Gastroesophageal sphincter (tissue), 4 donors: ENCODE data around the gene GK. TPM values are rescaled to one million over a fixed set of nuclear protein-coding genes. Genes with fewer than 3 reads are reported as not detected.

Experiments
- ATAC-seq: fragments of 150-250 bp; one replicate; pipeline ENCODE4 v1.9.1; 2016; ENCODE audit warnings: mild to moderate bottlenecking, moderate library complexity
- H3K27ac ChIP-seq, 4 donors: fragments of 200-600 bp; sonication (generic) in 3 of 4; 1 replicate in 3 of 4; 2 replicates in 1 of 4; pipeline ENCODE4 v1.5.1; 2016 to 2019
- H3K27me3 ChIP-seq: fragments of 200-600 bp; sonication (generic); one replicate; pipeline ENCODE4 v1.5.1; 2019
- H3K36me3 ChIP-seq, 2 donors: fragments of 200-600 bp; sonication (generic); one replicate each; pipeline ENCODE4 v1.5.1; 2019; ENCODE audit warnings: control low read depth in 1 of 2
- H3K4me1 ChIP-seq, 3 donors: fragments of 200-600 bp; sonication (generic); 1 replicate in 2 of 3; 2 replicates in 1 of 3; pipeline ENCODE4 v1.5.1; 2016 to 2019; ENCODE audit warnings: control low read depth in 2 of 3
- H3K4me3 ChIP-seq, 2 donors: fragments of 200-600 bp; sonication (generic); one replicate each; pipeline ENCODE4 v1.5.1; 2019; ENCODE audit warnings: mild to moderate bottlenecking in 1 of 2, moderate library complexity in 1 of 2
- H3K9me3 ChIP-seq, 3 donors: fragments of 200-600 bp; sonication (generic); one replicate each; pipeline ENCODE4 v1.5.1; 2017 to 2019; ENCODE audit warnings: control low read depth in 2 of 3
- EP300 ChIP-seq: sonication (generic); formaldehyde crosslinking; IDR thresholded peaks from one replicate; pipeline ENCODE4 v1.6.1; 2017; ENCODE audit warnings: antibody characterized with exemption, mild to moderate bottlenecking
- POLR2A ChIP-seq, 2 donors: fragments of 450-650 bp; IDR thresholded peaks; one replicate each; pipeline ENCODE4 v1.6.1; 2017; ENCODE audit warnings: antibody characterized with exemption in 2 of 2, mild to moderate bottlenecking in 2 of 2, moderate library complexity in 1 of 2
- POLR2AphosphoS5 ChIP-seq: sonication (generic); formaldehyde crosslinking; IDR thresholded peaks from one replicate; pipeline ENCODE4 v1.6.1; 2017; ENCODE audit warnings: antibody characterized with exemption
- WGBS, 2 donors: methylation state at CpG; one replicate each; pipeline ENCODE4 v1.1.5; 2018; ENCODE audit warnings: low coverage in 1 of 2; 5-methylcytosine and 5-hydroxymethylcytosine counted together
- total RNA-seq, 4 donors: library from RNA; depleted of rRNA; stranded (reverse); fragments of >200 nt; gene quantifications; one replicate each; pipeline ENCODE4 v1.1.0, GENCODE V29; 2016
- TF ChIP-seq, protein P1 (sequence below), 4 experiments: fragments of 200-600 bp in 2 of 4; fragments of 450-650 bp in 2 of 4; sonication (generic) in 1 of 4; IDR thresholded peaks; one replicate each; pipeline ENCODE4 v1.5.1; 2017 to 2019; ENCODE audit warnings: antibody characterized with exemption in 4 of 4, mild to moderate bottlenecking in 2 of 4, moderate library complexity in 2 of 4

GK gene
- total RNA-seq, 4 donors from 2014 or later = 3.4 to 9.6 (median 5.6) TPM

DNA sequence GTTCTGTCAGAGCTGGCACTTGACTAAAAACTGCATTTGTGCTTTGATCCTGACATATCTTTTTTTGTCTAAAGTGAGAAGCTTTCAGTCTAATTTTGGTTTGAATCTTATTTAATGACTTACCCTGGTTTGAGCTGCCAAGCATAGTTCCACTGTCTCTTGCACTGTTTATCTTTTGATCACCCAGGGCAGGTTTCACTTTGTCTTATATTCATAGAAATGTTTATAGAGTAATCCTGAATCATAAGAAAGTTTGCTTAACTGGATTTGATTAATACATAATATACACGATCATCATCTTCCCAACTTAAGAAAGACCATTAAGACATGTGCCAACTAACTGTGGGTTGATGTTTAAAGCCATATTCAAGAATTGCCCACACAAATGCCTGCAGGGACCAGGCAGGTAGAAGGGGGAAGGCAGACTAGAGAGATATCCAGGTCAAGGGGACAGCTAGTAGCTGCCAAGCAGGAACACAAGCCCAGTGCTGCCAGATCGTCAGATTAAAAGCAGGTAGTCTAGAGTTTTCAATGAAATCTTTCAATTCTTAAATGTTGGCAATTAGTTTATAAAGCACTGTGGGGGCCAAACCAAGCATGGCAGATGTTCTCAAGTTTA is 1.9 kb downstream of the GK start:
- Histone ChIP-seq H3K27ac (no peak overlapping the region), H3K4me1 (peaks cover 0 to 20% (median 0%) of the 10 kb centered on the region in 3 donors), H3K4me3 (no peak overlapping the region), H3K27me3 (no peaks in the 10 kb centered on the region), H3K9me3 (no peaks in the 10 kb centered on the region), H3K36me3 (no peaks in the 10 kb centered on the region)
- TF ChIP-seq, protein P1, sequence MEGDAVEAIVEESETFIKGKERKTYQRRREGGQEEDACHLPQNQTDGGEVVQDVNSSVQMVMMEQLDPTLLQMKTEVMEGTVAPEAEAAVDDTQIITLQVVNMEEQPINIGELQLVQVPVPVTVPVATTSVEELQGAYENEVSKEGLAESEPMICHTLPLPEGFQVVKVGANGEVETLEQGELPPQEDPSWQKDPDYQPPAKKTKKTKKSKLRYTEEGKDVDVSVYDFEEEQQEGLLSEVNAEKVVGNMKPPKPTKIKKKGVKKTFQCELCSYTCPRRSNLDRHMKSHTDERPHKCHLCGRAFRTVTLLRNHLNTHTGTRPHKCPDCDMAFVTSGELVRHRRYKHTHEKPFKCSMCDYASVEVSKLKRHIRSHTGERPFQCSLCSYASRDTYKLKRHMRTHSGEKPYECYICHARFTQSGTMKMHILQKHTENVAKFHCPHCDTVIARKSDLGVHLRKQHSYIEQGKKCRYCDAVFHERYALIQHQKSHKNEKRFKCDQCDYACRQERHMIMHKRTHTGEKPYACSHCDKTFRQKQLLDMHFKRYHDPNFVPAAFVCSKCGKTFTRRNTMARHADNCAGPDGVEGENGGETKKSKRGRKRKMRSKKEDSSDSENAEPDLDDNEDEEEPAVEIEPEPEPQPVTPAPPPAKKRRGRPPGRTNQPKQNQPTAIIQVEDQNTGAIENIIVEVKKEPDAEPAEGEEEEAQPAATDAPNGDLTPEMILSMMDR (IDR thresholded peaks at IDR 0.05) = no peak
- TF ChIP-seq EP300 (no peak), POLR2AphosphoS5 (no peak)
- ATAC-seq = no peak
- 43 to 54% methylated on average over 2 of the region's 2 CpGs for WGBS, 2 donors

DNA sequence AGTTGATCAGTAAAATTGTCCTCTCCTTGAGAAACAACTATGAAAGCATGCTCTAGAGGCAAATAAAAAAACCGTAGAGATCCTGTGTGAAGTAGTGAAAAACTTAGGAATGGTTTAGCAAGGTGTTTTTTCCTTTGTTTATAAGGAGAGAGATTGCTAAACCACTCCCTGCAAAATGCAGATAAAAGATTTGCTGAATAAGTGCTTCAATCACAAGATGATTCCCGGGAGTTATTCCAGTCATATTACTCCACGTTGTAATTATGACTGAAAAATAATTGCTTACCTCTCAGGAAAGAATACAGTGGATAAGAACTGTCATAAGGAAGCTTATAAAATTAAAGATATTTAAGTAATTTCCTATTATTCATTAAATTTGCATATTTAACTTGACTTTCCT is 2.8 kb downstream of the GK start:
- no peak overlapping the region for H3K4me3 ChIP-seq
- no peak overlapping the region for H3K27ac ChIP-seq
- peaks cover 0 to 20% (median 0%) of the 10 kb centered on the region in 3 donors for H3K4me1 ChIP-seq
- H3K9me3 ChIP-seq = no peaks in the 10 kb centered on the region
- H3K36me3 ChIP-seq = no peaks in the 10 kb centered on the region
- H3K27me3 ChIP-seq = no peaks in the 10 kb centered on the region
- no peak for ATAC-seq
- WGBS, 2 donors = 53 to 81% methylated on average over 3 of the region's 3 CpGs
- TF ChIP-seq POLR2A (IDR thresholded peaks at IDR 0.05) (no peak), EP300 (no peak), POLR2AphosphoS5 (no peak)
- TF ChIP-seq, protein P1 (IDR thresholded peaks at IDR 0.05) = no peak

DNA sequence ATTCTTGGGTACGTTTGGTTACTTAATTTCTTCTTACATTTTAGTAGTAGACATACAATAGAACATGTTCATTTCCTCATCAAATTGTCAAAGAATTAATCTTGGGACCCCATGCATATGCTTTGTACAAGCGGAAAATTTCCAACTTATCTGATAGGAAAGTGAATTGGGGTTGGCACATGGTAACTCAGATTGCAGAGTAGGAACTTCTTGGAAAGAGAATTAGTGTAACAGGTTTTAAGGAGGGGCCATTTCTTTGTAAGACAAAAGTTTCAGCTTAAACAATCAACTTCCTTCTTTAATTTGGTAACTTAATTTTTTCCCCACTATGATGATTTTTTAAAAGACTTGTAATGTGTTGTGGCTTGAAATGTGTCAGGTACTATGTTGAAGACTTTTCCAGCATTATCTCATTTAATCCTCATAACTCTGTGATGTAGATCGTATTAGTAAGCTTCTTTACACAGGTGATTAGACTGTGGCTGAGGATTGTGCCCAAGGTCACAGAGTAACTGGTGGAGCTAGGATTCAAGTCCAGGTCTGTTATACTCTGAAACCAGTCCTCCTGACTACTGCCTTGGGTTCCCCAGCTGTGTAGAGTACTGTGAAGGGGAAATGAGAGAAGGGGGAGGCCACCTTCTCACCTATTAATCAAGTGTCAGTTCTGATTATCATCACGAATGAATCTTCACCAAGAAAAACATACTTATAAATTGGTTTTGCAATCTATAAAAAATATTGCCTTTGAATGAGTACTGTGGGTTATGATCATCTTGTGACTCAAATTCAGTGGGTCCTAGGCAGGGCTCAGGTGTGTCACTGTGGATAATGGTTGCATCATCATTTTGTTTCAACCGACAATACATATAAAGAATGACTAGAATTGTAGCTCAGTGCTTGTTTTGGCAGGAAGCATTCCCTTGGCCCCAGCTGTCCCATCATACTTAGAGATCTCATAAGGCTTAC is 4.3 kb downstream of the GK start:
- no peak for ATAC-seq
- no peak overlapping the region for H3K4me3 ChIP-seq
- 73% methylated on average over 2 to 4 of the region's 5 CpGs for whole genome bisulfite sequencing, 2 donors
- H3K4me1 ChIP-seq = peaks cover 0 to 16% (median 0%) of the 10 kb centered on the region in 3 donors
- H3K36me3 ChIP-seq = no peaks in the 10 kb centered on the region
- no peaks in the 10 kb centered on the region for H3K27me3 ChIP-seq
- H3K27ac ChIP-seq = no peak overlapping the region
- no peaks in the 10 kb centered on the region for H3K9me3 ChIP-seq
- no peak for TF ChIP-seq POLR2A (IDR thresholded peaks at IDR 0.05)
- TF ChIP-seq EP300 = no peak
- no peak for TF ChIP-seq POLR2AphosphoS5
- TF ChIP-seq, protein P1 (IDR thresholded peaks at IDR 0.05) = no peak

DNA sequence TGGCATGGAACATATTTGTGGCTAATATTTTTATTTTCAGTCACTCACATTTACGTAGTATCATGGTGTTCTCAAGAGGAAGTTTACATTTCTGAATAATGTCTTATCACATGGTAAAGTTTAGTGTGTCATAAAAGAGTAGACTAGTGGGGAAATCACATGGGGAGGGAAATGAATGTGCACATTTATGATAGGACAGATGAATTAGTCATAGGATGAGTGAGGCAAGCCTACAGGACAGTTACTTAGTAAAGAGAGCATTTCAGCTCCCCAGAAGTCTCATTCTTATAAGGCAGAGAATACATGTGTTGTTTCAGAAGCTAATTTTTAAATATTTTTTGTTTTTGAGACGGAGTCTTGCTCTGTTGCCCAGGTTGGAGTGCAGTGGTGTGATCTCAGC is 6.2 kb downstream of the GK start:
- Histone ChIP-seq H3K27ac (no peak overlapping the region), H3K4me3 (no peak overlapping the region), H3K9me3 (no peaks in the 10 kb centered on the region), H3K4me1 (peaks cover 0 to 9% (median 0%) of the 10 kb centered on the region in 3 donors), H3K27me3 (no peaks in the 10 kb centered on the region), H3K36me3 (no peaks in the 10 kb centered on the region)
- no peak for TF ChIP-seq POLR2A (IDR thresholded peaks at IDR 0.05)
- no peak for TF ChIP-seq EP300
- TF ChIP-seq POLR2AphosphoS5 = no peak
- TF ChIP-seq, protein P1 (IDR thresholded peaks at IDR 0.05) = no peak
- ATAC-seq = no peak
- 83% methylated on average over 1 of the region's 2 CpGs; no CpG with 5 or more reads in 1 of the 2 donors for WGBS, 2 donors
